ENCODE measurements around the gene TERT.
"Not testable (repeated sequence)": the region's sequence is repeated elsewhere in the genome, so short reads cannot be mapped to it uniquely, and the experiment has no call there.

TERT gene

DNA sequence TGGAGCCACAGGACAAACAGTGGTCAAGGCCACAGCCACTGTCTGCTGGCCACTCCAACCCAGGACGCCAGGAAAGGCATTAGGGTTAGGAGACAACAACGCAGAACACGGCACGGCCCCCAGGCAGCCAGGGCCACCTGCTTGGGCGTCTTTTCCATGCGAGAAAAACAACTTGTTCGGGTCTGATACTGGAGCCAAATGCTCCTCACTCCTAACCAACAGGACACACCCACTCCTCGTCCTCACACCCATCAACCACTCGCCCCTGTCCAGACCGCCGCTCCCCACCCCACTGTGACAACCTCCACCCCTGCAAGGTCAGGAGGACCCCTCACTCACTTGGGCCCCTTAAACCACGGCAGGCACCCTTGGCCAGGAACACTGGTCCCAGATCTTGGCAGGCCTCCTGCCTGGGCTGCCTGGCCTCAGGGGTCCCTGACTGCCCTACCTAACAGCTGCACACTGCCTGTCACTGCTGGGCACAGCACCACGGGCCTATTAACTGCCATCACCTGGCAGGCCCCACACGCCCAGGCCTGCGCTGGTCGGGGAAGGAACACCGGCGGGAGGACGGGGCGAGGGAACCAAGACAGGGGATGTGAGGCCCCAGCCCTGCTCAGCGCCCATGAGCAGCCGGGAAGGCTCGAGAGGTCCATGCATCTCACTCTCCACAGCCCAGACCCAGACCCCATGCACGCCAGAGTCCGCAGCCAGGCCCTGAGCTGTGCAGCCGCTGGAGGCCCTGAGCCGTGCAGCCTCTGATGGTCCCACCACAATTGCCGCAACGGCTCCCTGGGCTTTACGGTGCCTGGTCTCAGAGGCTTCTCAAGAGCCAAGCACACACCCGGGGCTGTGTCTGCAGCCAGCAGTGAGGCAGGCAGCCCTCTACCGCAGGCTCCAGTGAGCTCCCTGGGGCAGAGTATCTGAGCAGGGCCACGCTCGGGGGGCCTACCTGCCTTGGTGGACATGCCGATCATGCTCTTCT lies 36.3 kb upstream of the TERT start:
- no peak for DNase-seq

DNA sequence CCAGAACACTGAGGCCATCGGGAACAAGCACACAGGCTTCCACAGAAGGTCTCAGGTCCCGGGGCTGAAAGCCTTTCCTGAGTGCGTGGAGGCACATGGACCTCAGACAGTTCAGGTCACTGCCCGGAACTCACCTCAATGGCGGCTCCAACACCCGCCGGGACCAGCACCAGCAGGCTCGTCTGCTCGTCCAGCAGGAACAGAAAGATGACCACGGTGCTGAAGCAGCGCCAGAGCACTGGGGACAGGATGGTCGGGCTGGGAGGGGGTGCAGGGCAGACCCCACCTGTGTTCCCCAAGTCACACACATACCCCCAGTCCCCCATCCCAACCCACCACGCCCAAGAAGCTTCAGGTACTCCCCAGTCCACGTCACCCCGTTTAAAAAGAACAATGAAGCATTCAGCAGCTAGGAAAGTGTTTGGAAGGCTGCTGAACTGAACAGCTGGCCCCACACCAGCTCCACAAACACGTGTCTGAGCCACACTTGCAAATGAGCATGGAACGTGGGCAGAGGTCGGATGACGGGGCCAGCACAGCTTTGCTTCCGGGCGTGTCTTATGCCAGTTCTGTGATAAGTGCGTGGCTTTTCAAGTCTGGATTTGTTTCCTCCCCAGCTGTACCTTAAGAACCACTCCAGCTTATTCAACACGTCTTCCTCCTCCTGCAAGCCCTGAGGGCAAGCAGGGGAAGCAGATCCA lies 35.4 kb upstream of the TERT start:
- no peak for DNase-seq

DNA sequence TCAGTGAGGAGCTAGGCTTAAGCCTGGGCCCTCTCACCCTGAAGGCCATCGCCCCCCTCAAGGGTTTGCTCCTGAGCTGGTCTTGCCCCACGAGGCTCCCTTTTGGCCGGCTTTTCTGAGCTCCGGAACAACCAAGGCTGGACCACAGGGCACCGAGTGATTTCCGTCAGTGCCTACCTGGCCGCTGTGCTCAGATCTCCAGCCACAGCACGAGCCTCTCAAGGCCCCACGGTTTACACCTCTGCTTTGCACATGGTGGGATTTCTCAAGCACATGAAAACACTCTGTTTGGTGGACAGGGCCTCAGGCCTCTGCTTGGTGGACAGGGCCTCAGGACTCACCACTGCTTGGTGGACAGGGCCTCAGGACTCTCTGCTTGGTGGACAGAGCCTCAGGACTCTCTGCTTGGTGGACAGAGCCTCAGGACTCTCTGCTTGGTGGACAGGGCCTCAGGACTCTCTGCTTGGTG lies 34.3 kb upstream of the TERT start:
- DNase-seq, result no peak

DNA sequence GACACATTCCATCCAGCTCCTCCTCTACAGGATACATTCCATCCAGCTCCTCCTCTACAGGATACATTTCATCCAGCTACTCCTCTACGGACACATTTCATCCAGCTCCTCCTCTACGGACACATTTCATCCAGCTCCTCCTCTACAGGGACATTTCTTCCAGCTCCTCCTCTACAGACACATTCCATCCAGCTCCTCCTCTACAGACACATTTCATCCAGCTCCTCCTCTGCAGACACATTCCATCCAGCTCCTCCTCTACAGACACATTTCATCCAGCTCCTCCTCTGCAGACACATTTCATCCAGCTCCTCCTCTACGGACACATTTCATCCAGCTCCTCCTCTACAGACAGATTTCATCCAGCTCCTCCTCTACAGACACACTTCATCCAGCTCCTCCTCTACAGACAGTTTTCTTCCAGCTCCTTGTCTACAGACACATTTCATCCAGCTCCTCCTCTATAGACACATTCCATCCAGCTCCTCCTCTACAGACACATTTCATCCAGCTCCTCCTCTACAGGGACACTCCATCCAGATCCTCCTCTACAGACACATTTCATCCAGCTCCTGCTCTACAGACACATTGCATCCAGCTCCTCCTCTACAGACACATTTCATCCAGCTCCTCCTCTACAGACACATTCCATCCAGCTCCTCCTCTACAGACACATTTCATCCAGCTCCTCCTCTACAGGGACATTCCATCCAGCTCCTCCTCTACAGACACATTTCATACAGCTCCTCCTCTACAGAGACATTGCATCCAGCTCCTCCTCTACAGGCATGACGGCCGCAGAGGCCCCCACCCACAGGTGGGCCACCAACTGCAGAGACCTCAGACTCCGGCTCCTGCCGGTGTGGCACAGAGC lies 33.6 kb upstream of the TERT start:
- DNase-seq, result not testable (repeated sequence)

DNA sequence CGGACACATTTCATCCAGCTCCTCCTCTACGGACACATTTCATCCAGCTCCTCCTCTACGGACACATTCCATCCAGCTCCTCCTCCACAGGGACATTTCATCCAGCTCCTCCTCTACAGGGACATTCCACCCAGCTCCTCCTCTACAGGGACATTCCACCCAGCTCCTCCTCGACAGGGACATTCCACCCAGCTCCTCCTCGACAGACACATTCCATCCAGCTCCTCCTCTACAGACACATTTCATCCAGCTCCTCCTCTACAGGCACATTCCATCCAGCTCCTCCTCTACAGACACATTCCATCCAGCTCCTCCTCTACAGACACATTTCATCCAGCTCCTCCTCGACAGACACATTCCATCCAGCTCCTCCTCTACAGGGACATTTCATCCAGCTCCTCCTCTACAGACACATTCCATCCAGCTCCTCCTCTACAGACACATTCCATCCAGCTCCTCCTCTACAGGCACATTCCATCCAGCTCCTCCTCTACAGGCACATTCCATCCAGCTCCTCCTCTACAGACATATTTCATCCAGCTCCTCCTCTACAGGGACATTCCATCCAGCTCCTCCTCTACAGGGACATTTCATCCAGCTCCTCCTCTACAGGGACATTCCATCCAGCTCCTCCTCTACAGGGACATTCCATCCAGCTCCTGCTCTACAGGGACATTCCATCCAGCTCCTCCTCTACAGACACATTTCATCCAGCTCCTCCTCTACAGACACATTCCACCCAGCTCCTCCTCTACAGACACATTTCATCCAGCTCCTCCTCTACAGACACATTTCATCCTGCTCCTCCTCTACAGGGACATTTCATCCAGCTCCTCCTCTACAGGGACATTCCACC lies 32.3 kb upstream of the TERT start:
- DNase-seq, result not testable (repeated sequence)

DNA sequence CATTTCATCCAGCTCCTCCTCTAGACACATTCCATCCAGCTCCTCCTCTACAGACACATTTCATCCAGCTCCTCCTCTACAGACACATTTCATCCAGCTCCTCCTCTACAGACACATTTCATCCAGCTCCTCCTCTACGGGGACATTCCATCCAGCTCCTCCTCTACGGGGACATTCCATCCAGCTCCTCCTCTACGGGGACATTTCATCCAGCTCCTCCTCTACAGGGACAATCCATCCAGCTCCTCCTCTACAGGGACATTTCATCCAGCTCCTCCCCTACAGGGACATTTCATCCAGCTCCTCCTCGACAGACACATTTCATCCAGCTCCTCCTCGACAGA lies 31.6 kb upstream of the TERT start:
- DNase-seq, result not testable (repeated sequence)

DNA sequence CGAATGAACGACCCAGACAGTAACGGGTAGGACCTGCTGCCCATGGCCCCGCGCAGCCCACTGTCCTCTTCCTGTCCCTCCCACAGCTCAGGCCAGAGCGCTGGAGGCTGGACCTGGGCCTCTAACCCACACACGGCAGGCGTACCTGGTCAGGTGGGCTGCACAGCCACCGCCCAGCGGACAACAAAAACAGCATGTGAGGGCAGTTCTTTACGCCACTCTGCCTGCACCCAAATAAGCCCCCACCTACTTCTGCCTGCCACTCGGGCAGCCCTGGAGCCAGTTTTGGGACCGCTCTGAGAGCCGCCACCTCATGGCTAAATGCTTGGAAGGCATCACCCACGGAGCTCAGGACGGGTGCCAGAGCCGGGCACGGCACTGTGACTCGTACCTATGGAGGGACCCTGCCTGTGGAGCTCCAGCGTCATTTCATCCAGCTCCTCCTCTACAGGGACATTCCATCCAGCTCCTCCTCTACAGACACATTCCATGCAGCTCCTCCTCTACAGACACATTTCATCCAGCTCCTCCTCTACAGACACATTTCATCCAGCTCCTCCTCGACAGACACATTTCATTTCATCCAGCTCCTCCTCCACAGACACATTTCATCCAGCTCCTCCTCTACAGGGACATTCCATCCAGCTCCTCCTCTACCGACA lies 31.1 kb upstream of the TERT start:
- DNase-seq, result no peak

DNA sequence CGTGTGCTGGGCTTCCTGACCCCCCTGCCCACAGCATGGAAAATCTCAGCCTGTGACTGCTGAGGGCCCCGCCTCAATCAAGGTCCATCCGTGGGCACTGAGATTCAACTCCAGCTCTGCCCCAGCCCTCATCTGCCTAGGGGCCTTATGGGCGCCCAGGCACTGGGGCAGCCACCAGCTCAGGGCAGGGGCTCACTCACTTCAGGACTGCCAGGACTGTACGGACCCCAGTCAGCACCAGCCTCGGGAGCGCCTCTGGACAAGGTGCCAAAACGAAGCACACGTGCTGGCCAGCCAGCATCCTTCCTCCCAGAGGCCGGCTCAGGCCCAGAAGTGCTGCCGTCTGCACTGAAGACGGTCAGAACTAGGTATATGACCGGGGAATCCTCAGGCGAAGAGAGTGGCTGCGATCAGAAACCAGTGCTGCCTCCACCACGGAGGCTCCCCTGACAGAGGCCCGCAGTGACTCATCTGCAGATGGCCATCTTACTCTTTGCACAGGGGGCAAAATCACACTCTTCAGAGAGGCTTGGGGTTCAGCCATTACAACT lies 30.4 kb upstream of the TERT start:
- peak; percentile 15 for DNase-seq

DNA sequence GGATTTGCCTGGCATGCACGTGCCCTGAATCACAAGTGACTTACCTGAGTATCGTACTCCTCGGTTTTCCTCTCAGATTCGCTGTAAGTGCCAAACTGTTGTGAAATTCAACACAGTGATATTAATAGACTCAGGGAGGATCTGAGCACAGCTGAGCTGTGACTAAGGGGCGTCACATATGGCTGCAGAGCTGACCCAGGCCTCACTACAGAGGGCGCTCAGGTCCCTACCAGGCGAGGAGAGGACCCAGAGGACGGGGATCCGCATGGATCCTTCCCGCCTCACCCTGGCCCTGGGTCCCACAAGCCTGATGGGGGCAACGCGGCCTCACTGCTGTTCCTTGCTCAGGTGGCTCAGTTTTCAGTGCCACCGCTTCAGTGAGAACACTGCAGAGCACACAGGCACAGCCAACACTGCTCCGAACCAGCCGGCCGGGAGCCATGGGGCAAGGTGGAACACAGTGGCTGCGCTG lies 29.9 kb upstream of the TERT start:
- DNase-seq, result no peak

DNA sequence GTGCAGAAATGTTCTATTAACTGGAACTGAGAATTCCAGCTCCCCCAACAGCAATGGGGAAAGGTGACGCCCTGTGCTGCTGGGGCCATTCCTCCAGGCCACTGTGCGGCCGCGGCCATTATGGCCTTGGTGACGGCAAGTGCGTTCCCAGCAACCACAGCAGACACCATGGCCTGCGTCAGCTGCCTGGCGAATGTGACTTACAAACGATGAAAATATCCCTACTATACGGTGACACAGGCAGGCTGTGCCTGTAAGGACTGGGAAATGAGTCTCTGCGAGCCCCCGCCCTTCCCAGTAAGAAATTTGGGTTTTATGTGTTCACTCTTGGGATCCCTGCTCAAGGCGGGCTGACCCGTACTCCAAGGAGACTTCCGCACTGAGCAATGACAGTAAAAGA lies 29.4 kb upstream of the TERT start:
- DNase-seq, result no peak

DNA sequence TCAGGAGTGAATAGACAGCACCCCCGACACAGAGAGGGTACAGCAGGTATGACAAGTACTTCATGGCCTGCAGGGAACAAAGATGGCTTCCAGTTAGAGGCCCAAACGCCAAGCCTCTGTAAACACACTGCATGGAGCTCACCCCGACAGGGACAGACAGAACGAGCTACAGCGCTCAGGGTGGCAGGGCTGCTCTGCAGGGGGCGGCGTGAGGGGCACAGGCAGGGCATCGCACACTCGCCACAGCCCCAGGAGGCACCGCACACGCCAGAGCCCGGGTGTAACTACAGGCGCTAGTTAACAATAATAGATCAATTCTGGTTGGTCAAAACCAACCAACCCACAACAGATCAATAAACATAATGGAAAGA lies 28.9 kb upstream of the TERT start:
- DNase-seq, result peak; percentile 22

DNA sequence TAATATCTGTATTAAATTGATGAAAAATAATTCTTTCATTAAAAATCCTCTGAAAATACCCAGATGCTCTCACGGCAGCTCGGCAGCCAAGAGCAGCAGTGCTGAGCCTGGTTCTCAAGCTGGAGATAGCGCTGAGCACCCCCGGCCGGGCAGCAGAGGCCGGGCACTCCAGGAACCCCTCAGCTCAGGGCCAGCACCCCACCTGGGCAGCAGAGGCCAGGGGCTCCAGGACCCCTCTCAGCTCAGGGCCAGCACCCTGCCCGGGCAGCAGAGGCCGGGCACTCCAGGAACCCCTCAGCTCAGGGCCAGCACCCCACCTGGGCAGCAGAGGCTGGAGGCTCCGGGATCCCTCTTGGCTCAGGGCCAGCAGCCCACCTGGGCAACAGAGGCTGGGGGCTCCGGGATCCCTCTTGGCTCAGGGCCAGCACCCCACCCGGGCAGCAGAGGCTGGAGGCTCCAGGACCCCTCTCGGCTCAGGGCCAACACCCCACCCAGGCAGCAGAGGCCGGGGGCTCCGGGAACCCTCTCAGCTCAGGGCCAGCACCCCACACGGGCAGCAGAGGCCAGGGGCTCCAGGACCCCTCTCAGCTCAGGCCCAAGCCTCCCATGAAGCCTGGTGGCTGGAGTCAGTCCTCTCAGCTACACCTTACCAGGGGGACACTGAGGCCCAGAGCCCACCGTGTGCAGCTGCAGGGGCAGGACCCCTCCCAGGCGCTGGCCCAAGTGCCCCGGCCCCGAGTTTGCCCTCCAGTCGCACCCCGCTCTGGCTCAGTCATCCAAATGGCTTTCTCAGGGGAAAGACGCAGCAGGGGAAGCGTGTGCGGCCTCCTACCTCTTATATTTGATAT lies 28.3 kb upstream of the TERT start:
- DNase-seq, result peak; percentile 24

DNA sequence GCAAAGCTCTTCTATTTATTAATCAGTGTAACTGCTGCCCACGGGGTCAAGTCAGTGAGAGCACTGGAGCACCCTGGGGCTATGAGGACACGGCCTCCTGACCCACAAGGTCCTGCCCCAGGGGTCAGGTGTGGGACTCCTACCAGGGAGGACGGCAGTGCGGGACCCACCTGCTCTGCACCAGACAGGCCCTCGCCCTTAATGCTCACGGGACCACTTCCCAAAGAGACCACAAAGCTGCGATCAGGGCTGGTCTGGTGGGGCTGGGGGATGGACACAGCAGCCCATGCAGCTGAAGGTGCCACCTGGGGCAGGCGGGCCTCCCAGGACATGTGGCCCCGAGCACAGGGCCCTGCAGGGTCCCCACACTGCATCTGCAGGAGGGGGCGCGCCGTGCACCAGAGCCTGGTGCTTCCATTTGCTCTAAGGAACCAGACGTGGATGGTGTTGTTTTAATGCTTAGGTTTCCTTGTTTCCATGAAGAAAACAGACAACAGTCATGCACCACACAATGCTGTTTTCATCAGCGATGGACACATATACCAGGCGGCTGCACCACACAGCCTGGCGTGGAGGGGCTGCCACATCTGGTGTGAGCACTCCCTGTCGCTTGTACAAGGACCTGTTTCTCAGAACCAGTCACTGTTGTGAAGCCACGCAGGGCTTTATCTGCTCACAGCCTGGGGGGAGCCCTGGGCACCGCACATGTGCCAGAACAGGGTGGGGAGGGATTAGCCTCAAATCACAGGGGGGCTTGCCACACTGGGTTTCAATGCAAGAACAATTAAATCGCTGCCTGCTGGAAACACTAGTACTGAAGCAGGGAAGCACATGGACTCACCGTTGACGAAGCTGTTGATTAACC lies 27.4 kb upstream of the TERT start:
- DNase-seq, result peak; percentile 24

DNA sequence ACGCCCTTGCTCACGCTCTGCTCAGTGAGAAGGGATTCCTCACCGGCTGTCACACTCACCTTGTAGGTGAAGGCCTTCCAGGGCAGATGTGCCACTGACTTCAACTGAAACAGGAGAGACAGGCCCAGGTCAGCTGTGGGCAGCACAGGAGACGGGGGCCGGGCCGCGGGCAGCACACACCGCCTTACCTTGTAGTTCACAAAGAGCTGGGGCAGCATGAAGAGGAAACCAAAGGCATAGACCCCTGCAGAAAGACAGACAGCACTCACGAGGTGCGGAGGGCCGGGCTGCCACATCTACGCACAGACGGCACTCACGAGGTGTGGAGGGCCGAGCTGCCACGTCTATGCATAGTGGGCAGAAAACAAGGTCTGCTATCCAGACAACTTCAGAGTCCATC lies 26.7 kb upstream of the TERT start:
- peak; percentile 18 for DNase-seq

DNA sequence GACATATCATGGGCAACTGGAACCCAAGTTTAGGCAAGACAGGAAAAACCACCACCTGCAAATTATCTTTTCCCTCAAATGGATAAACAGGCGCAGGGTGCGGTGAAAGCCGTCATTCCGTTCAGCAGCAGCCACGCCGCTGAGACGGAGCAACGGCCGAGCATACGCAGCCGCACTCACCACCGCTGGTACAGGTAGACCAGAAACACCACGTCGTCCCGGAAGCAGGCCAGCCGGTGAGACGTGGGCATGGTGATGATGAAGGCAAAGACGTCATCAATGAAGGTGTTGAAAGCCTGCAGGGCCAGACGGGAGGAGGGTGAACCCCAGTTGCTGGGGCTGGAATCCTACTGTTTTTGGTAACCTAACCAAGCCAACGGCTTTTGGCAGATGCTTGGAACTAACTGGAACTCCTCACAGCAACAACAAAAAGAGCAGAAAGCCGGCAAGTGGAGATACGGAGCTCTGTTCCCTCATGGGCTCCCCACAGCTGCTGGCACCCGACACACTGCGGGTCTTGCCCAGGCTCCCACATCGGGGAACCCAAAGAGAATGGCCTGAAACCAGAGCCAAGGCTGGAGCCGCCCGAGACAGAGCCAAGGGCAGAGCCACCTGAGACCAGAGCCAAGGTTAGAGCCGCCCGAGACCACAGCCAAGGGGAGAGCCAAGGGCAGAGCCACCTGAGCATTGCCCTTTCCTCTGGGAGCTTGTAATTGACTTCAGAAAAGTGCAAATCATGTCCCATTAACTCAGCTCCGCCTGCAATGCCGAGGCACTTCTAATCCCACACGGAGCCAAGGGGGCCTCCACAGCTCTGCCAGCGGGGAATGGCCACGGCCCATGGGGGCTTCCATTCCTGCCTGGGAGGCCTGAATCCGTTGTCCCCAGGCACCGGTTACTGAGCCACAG lies 25.8 kb upstream of the TERT start:
- DNase-seq, result no peak

DNA sequence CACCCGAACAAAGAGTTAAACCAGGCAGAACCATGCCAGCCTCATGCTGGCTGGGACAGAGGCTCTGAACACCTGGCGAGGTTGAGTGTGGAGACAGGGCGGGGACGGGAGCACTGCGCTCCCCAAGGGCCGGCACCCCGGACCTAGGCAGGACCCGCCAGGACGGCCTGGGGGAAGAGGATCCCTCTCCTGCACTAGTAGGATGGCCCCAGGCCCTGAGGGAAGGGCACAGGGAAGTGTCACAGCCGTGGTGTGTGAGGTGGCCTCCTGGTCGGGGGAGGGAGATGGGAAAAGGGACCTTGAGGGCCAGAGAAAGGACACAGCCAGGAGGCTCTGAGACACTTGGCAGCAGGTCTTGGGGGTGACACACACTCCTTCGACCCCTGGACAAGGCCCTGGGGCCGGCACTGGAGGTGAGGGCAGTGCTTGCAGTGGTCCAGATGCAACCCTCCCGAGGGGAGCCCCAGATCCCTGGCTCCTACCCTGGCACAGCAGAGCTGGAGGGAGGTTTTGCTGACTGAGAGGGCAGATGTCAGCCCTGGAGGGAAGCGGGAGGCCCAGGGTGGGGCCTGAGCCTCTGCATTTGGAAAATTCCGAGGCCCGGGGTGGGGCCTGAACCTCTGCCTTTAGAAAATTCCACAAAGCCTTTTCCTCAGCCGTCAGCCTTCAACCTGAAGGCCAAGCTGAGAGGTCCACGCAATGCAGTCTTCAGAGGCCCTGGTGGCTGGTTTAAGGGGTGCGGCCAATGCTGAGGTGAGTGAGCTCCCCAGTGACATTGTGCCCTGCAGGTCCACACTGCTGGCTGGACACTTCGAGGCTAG lies 24.8 kb upstream of the TERT start:
- no peak for DNase-seq

DNA sequence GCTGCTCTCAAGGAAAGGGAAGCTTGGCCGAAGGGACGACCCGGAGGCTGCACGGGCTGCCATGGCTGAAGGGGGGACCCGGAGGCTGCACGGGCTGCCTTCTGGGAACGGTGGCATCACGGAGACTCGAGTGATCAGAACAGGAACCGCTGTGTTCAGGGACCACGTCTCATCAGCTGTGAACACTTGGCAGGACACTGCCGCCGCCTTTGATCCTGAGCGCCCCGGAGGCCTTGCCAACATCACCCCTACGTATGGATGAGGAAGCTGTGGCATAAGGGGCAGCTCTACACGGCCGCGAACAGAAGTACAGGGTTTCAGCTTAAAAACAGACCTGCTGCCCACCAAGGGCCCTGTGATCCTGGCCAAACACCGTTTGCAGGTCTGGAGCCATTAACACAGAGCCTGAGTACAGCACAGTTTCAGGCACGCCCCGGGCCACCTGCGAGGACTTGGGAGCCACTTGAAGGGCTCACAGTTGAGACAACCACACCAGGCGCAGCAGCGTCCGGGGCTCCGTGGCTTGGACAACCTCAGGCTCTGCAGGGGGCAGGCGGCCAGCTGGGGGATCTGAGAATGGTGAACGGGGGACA lies 23.9 kb upstream of the TERT start:
- DNase-seq, result no peak

Measured in activated CD4-positive, CD25-positive, alpha-beta regulatory T cell treated with anti-CD3 and anti-CD28 coated beads, Interleukin-2, amount 50 U/mL, for 72 hours (primary cell).